Stimulated activated CD8-positive, alpha-beta memory T cell treated with anti-CD3 and anti-CD28 coated beads, Interleukin-15, amount 100 ng/mL, for 4 hours (primary cell): Measurements from ENCODE around the gene CENPA.
"Not testable (repeated sequence)": the region's sequence is repeated elsewhere in the genome, so short reads cannot be mapped to it uniquely, and the experiment has no call there.

Source experiments
- DNase-seq, 2 donors: peaks; one replicate each; pipeline ENCODE4 v3.0.0-alpha.2; 2020; ENCODE audit warnings: low read depth in 2 of 2

Gene CENPA

DNA sequence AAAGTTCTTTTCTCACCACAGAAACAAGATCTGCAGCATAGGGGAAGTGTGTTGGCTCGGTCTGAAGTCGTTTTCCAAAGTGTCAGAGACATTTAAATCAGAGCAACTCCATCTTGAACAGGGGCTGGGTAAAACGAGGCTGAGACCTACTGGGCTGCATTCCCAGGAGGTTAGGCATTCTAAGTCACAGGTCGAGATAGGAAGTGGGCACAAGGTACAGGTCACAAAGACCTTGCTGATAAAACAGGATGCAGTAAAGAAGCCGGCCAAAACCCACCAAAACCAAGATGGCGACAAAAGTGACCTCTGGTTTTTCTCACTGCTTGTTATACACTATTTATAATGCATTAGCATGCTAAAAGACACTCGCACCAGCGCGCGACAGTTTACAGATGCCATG lies 24.9 kb upstream of the CENPA start:
- DNase-seq = not testable (repeated sequence)

GRCh38 chr2:26763019-26763418 lies 22.8 kb upstream of the CENPA start:
- DNase-seq = no peak

DNA sequence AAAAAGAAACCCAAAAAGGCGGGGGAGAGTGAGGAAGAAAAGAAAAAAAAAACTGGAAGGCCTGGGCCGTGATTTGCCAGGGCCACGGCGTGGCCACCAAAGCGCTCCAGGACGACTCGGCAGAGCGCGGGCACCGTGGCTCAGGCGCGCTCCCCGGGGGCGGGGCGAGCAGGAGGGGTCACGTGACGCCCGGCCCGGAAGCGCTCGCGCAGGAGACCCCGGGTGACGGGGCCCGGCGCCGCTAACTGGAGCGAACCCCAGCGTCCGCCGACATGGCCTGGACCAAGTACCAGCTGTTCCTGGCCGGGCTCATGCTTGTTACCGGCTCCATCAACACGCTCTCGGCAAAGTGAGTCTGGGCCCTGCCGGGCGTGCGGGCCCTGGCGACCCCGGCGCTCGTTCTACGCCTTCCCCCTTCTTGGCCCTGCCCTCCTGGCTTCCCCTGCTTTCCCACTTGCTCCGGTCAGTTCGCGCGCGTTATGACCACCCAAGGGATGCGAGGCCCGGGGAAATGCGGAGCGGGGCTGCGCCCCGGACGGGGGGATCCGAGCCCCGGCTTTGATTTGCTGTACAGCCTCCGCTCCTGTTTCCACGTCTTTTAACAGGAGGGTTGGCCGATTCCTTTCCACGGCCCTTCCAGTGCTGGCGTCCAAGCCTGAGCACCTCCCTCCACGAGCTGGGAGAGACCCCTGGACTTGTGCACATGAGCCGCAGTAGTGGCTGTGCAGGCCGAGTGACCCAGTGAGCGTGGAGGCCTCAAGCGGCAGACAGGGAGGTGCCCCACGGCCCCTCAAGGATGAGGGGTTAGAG lies 21.6 kb upstream of the CENPA start, which contains the start of gene SLC35F6:
TSS of gene SLC35F6 (plus strand) at position 207 of the 810 bp plus-strand sequence. CDS start at position 273, 66 bp downstream.
- DNase-seq = peak; percentile 56 to 72

DNA sequence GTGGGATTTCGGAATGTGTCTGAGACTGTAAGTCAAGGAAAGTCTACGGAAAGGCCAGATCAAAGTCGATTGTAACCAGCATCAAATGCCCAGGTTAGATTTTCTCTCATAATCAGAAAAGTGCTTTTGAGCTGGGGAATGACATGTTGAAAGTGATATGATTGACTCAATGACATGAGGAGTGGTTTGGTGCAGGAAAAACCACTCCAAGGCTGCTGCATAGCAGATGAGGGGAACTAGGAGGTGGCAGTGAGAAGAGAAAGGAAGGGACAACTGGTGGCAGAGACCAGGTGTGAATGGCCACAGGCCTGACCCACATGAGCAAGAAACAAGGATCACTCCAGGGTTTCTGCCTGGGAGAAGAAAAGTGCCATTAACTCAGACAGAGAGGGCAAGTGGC lies 20.9 kb upstream of the CENPA start:
- DNase-seq = no peak

- no peak for DNase-seq
Observed at GRCh38 chr2:26765475-26766200, 20.2 kb upstream of the CENPA start.

DNA sequence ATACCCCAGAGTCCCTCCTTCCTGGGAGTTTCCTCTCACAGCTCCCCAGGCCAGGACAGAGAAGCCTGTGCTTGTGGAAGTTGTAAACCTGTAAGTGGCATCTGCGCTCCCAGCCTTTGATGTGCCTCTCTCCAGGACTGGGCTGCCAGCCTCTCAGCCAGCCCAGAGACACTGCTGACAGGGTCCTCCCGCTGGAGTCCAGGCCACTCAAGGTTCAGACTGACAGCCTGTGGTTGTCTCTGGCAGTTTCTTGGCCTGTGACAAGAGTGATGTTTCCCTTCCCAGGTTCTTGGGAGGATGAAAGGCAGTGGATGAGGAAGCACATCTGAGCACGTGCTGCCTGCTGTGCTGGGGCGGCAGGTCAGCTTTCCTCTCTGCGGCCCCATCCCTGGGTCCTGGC lies 18.7 kb upstream of the CENPA start:
- DNase-seq = no peak

DNA sequence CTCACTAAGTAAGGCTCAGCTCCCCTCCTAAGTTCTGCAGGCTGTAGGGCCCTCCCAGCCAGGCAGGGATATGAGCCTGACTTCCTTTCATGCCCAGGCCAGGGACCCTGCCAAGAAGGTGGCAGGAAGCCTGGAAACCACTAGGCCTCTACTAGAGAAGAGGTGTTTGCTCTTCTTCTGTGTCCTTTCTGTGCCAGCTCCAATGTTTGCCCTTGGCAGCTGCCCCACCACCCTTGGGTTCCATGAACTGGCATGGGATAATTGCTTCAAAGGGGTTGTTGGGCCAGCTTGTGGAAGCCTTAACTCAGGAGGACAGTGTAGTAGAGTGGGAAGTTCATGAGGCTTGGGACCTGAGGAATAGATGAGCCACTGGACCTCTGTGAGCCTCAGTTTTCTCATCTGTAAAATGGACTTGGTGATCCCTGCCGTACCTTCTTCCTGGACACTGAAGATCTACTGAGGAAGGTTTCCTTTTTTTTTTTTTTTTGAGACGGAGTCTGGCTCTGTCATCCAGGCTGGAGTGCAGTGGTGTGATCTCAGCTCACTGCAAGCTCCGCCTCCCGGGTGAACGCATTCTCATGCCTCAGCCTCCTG lies 17.9 kb upstream of the CENPA start:
- no peak for DNase-seq

DNA sequence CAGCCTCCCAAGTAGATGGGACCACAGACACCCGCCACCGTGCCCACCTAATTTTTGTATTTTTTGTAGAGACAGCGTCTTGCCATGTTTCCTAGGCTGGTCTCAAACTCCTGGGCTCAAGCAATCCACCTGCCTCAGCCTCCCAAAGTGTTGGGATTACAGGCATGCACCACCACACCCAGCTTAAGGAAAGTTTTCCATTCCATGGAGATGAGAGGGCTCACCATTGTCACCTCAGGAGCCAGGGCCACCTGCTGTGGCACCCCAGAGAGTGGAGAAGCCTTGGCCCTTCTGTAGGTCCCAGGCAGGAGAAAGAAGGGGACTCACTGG lies 17.1 kb upstream of the CENPA start:
- DNase-seq = no peak

DNA sequence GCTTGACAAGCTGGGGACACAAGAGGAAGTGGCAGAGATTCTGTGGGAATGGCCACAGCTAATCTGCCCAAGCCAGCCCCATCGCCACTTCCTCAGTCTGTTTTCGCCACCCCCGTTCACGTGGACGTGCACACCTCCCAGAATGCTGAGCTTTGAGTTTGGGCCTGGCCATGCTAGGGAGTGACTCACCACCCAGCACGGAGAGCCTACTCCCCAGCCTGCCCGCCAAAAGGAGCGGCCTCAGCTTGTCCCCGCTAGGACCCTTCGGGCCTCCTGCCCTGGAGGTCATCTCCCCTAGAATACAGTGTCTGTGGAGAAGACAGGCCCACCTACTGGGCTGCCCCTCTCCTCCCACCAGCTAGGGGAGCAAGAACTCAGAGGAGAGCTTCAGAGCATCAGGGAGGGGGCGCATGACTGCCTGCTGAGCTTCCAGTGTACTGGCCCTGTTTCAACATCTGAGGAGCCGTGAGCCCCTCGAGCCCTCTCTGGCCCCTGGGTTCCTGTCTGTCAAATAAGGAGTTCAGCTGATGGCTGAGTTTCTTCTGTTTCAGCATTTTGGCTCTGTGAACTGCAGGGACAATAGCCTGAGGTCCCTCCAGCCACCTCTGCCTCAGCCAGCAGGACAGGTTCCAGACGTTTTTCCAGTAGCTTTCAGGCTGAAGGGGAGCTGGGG lies 16.6 kb upstream of the CENPA start:
- peak in 1 of 2 donors; percentile 25 for DNase-seq

- no peak for DNase-seq
Observed at GRCh38 chr2:26770986-26771586, 14.8 kb upstream of the CENPA start.

GRCh38 chr2:26772064-26773001 lies 13.5 kb upstream of the CENPA start:
- no peak for DNase-seq

GRCh38 chr2:26776195-26776800 lies 9.6 kb upstream of the CENPA start:
- no peak for DNase-seq

- no peak for DNase-seq
Observed at GRCh38 chr2:26778098-26778497, 7.8 kb upstream of the CENPA start.

GRCh38 chr2:26778507-26778906 lies 7.3 kb upstream of the CENPA start:
- no peak for DNase-seq

DNA sequence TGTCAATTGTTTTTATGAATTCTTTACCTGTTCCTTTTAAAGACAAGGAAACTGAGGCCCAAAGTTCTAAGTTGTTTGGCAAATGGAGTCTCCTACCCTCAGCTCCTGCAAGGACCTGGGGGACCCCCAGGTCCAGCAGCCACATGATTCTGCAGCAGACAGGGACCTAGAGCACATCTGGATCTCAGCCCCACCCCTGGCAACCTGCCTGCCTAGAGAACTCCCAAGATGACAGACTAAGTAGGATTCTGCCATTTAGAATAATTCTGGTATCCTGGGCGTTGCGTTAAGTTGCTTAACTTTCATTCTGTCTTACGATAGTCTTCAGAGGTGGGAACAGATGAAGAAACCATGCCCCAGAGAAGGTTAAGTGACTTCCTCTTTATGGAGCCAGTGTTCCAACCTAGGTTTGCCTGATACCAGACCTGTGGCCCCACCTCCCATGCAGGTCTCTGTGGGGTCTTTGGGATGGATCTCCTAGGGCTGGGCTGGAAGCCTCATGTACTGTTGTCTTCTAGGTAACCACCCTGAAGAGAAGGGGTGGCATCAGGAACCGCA lies 5.6 kb upstream of the CENPA start:
- no peak for DNase-seq

DNA sequence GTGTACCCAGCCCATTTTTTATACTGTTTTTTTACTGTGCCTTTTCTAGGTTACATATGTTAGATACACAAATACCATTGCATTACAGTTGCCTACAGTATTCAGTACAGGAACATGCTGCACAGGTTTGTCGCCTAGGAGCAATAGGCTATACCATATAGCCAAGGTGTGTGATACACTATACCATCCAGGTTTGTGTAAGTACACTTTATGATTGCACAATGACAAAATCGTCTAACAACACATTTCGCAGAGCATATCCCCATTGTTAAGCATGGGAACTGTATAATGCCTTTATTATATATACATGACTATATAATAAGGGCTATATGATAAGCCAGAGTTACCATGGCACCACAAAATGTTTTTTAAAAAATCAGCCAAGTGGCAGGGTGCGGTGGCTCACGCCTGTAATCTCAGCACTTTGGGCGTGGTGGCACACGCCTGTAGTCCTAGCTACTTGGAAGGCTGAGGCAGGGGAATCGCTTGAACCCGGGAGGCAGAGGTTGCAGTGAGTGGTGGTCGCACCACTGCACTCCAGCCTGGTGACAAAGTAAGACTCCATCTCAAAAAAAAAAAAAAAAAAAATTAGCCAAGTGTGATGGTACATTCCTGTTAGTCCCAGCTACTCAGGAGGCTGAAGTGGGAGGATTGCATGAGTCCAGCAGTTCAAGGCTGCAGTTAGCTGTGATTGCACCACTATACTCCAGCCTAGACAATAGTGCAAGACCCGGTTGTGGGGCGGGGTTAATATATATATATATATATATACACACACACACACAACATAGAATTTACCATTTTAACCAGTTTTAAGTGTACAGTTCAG lies 2.8 kb upstream of the CENPA start:
- DNase-seq = no peak

DNA sequence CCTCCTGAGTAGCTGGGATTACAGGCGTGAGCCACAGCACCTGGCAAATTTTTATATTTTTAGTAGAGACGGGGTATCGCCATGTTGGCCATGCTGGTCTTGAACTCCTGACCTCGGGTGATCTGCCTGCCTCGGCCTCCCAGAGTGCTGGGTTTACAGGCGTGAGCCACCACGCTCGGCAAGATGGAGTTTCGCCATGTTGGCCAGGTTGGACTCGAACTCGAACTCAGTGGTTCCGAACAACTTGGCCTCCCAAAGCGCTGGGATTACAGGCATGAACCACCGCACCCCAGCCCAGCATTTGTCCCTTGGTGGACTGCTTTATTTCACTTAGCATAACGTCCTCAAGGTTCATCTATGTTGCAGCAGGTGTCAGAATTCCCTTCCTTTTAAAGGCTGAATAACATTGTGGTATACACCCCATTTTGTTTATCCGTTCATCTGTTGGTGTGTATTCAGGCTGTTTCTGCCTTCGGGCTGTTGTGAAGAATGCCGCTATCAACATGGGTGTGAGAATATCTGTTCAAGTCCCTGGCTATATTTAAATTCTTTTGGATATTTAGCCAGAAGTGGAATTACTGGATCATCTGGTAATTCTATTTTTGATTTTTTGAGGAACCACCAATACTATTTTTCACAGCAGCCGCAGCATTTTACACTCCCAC lies 1.2 kb upstream of the CENPA start:
- no peak for DNase-seq

- DNase-seq = no peak
Observed at GRCh38 chr2:26786207-26787028, 562 bp downstream of the CENPA start.
